ENCODE data around the gene VPS18.

The VPS18 gene

GRCh38 chr15:40900256-40901052 is 6.2 kb downstream of the VPS18 start:
- no peak for DNase-seq

- DNase-seq = no peak
Measured at GRCh38 chr15:40901053-40901443, 6.8 kb downstream of the VPS18 start.

- no peak for DNase-seq
Measured at GRCh38 chr15:40902605-40903561, 8.6 kb downstream of the VPS18 start.

DNA sequence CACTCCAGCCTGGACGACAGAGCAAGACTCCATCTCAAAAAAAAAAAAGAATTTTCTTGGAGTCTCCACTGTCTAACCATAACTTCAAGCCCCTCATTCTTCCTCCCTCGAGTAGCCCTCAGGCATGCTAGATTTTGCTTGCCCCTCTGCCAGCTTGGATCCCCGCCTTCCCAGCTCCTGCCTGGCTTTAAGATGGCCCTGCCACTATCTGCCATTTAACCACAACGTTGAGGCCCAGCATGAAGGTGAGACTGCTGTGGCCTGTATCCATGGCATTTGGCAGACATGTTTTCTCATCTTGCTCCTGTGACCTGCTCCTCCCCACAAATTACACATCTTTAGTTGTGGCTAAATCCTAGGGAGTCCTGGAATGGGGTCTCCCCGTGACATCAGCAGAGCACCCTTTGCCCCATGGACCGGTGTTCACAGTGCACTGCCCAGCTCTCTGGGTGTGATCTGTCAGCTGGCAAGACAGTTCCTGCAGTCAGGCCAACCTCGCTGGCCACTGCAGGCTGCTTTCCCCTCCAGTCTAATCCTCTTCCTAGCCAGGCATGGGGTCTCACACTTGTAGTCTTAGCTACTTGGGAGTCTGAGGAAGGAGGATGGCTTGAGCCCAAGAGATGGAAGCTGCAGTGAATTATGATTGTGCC is 10.4 kb downstream of the VPS18 start:
- DNase-seq = no peak

DNA sequence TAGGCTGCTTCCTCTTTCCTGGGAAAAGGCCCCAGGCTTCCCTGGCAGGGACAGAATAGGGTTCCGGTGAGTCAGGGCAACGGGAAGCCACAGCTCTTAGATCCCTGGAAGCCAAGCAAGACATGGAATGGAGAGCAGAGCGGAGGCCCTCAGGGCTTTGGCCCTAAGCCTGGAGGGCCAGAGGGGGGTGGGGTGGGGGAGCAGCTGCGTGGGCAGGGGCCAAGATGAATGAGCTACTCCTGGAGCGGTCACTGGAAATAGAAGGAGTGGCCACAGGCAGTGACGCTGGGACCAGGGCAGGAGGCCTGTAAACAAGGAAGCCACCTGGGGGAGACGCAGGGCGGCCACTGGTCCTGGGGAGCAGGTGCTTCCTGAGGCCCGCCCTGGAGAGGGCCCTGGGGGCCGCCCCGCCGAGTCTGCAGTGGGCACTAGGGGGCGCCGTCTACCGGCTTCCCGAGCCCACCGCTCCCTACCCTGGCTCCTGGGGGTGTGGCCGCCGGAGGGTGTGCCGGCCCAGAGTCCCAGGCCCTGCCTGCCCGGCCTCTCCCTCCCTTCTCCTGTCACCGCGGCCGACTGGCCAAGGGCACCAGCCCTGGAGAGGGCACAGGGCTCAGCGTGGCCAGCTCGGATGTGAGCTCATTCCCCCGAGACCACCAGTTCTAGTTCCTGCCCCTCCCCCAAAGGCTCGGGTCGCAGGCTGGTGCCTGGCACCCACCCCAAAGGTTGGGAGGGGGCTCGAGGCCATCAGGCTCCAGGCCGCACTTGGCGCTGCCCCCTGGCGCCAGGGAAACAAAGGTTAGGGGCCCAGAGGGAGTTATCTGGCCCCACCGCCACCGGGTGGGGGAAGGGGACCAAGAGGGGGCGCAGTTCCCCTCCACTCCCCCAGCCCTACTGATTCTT is 12.1 kb downstream of the VPS18 start:
- peak; percentile 71 for DNase-seq

- DNase-seq = peak; percentile 41
Measured at GRCh38 chr15:40906991-40907802, 12.9 kb downstream of the VPS18 start.

DNA sequence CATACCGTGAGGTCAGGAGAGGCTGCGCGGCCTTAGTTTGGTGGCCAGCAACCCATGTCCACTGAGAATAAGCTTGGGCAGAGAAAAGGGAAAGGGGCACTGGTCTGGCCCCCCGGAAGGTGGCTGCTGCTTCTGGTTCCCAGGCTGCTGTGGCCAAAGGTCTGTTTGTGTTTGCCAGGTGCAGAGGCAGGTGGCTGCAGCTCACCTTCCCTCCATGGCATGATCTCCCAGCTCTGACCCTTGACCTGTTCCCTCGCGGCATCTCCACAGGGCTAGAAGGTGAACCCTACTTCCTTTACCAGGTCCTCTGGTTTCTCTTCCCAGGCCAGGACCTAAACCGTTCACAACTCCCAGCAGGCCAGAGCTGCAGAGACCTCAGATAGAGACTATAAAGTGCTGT is 13.8 kb downstream of the VPS18 start:
- no peak for DNase-seq

DNA sequence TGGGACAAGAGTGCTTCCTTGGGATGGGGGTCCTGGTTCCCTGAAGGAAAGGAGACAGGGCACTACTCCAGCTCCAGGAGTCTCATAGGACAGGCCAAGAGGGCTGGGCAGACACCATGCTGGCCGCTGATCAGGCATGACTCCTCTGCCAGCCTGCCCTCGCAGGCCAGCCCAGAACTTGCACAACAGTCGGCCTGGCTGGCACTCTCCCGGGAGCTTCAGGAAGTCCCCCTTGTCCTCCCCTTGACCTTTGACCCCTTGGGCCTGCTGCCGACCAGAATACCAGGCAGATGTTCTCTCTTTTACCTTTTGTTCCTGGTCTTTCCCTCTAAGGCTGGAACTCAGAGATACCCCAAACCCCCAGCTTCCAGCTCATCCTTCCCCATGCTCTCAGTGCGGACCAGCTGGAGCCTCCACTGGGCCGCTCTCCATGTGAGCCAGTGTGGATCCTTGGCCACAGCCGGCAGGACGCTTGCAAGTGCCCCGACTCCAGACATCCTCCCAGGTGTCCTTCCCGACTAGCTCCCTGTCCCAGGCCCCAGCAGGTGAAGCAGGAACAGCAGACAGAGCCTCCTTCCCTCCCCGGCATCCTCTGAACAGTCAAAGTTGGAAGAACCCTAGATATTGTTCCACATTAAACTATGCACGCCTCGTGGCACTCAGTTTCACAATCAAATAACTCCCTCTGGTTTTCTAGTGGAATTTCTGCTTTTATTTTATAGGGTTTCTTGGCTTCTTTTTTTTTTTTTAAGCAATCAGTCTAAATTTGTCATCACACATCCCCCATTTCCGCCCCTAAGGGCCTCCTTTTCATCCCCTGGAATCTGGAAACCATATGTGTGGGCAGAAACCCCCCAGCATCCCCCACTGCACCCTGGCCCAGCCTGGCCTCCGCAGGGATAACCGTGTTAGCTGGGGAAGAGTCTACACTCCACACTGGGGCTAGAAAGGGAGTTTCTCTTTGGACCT is 15.7 kb downstream of the VPS18 start:
- no peak for DNase-seq

DNA sequence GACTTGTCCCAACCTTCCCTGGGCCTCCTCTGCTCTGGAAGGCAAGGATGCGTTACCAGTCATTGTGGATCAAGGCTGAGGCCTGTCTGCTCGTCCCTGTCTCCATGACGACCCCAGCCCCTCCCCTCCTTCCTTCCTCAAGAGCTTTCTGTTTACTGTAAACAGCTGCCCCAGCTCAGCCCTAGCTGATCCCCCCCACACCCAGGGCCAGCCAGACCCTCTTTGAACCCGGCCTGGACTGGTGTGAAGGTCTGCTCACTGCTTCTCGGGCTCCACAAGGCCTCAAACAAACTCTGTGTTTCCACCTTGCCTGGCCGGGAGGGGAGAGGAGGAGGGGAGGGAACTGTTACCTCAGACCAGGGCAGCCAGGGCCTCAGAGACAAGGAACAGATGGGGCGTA is 16.9 kb downstream of the VPS18 start:
- DNase-seq = no peak

DNA sequence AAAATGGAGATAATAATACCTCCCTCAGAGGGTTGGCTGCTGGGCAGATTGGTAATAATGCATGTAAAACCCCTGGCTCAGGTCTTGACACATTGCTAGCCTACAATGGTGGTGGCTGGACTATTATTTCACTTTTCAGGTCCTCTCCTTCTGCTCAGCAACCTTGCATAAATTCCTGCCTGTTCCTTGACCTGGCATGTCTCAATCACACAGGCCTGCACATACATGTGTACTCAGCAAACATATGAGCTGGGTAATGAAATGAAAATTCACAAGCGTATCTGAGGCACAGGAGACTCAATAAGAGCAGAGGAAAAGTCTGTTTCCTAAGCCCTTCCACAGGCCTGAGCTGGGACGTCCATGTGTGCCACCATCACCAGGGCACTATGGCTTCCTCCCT is 17.4 kb downstream of the VPS18 start:
- DNase-seq = no peak

DNA sequence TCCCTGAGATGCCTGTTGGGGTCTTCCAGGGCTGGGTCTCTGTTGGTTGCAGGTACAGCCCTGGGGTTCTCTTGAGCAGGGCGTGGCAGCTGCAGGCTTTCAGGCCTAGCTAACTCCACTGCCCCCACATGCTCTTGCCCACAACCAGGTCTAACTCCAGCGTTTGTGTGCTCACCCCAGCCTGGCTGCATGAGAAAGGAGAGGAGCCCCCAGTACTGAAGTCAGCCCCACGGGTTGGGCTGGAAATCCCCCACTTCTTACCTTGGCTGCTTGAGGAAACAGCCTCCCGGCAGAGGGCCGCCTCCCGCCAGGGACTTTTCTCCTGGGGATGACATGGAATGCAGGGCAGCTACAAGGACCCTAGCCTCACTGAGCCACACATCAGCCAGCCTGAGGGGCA is 18.2 kb downstream of the VPS18 start:
- no peak for DNase-seq

- no peak for DNase-seq
Measured at GRCh38 chr15:40914013-40914412, 19.8 kb downstream of the VPS18 start.

DNA sequence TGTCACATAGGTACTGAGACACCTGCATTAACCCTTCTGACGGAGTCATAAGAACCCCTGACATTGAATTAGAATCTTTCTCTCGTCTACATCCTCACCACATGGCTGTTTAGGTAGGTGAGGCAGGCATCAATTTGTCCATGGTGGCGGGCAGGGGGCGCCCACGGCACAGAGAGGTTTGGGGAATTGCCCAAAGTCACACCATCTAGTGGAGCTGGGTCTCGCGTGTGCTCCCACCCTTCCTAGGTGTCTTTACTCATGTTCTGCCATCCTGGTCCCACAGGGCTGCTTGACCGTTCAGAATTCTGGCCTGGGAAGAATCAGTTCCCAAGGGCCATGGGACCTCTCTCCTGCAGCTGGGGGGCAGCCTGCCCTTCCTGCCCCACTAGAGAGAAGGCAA is 20.2 kb downstream of the VPS18 start:
- DNase-seq = no peak

DNA sequence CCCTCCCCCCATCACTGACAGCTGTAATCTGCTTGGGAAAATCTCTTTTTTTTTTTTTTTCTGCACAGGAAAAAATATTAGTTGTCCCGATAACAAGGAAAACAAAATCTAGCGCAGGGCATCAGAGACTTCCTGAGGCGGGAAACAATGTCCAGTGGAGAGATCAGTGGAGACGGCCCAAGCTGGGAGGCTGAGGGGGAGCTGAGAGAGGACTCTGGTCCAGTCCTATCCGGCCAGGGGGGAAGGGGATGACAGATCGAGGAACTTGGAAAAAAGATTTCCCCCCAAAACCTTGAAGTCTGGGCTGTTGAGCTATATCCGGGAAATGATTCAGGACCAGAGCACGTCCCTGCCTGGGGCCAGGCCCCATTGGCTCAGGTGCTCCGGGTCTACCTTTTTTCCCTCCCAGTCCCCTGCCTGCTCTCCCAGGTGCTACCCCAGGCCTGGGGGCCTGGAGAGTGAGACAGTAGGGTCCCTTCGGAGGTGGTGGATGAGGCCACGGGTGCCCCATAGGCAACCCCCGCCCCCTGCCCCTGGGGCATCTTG is 20.9 kb downstream of the VPS18 start:
- DNase-seq = no peak

DNA sequence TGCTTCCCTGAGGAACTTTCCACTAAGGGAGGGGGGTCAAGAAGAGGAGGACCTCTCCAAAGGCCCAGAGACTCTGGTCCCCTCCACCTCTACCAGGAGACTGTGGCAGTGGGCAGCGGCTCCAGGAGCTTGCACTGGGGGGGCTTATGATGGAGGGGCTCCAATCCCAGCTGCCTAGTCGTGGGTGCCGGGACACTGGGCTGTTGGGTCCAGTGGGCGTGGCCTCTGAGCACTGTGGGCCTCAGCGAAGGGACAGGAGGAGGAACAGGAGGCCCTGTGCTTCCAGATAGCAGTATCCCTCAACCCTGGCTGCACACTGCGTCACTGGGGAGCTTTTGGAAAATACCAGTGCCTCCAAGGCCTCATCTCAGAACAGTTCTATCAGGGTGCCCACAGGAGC is 21.4 kb downstream of the VPS18 start:
- no peak for DNase-seq

GRCh38 chr15:40917585-40917984 is 23.3 kb downstream of the VPS18 start:
- no peak for DNase-seq

- no peak for DNase-seq
Measured at GRCh38 chr15:40918146-40918798, 24.0 kb downstream of the VPS18 start.

DNA sequence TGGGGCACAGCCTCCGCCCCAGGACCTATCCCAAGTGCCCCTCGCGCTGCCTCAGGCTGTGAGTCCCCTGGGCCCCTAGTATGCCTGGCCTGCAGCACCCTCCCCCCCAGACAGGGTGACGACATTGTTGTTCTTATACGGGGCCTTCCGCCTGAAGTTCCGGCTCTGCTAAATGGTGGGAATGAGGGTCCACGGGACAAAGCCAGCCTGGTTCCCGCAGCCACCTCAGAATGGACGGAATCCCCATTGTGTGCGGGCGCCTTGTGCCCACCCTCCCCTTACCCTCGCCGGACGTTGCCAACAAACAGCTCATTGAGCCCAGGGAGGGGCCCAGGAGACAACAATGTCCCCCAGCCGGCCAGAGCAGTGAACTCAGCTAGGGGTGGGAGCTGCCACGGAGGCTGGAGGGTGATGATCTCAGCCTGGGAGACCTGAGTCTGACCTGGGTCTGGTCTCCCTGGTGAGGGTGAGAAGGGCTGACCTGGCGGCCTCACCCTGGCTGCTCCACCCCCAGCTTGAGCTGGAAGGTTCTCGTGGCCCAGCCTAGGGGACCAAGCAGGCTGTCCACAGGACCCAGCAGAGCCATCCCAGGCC is 24.6 kb downstream of the VPS18 start:
- DNase-seq = no peak

Measured in T-helper 9 cell (primary cell).